ENCODE data around the gene NETO1.

Gene NETO1

GRCh38 chr18:72867746-72868584 is at the start of gene NETO1:
NETO1 (minus strand) TSS chr18:72867987; CDS start chr18:72867291, 696 bp downstream.
- DNase-seq (ENCODE audit: low read depth, low spot score): no peak

GRCh38 chr18:72910045-72910444 is 42.3 kb upstream of the NETO1 start:
- no peak for DNase-seq (ENCODE audit: low read depth, low spot score)

- no peak for DNase-seq (ENCODE audit: low read depth, low spot score)
These were observed 40.4 kb upstream of the NETO1 start for GRCh38 chr18:72908181-72908580.

GRCh38 chr18:72903033-72903432 is 35.2 kb upstream of the NETO1 start:
- no peak for DNase-seq (ENCODE audit: low read depth, low spot score)

- DNase-seq (ENCODE audit: low read depth, low spot score): no peak
These were observed 31.6 kb upstream of the NETO1 start for GRCh38 chr18:72899338-72899737.

GRCh38 chr18:72898870-72899269 is 31.1 kb upstream of the NETO1 start:
- no peak for DNase-seq (ENCODE audit: low read depth, low spot score)

GRCh38 chr18:72895548-72895947 is 27.8 kb upstream of the NETO1 start:
- DNase-seq (ENCODE audit: low read depth, low spot score): no peak

GRCh38 chr18:72878561-72878960 is 10.8 kb upstream of the NETO1 start:
- no peak for DNase-seq (ENCODE audit: low read depth, low spot score)

GRCh38 chr18:72878143-72878542 is 10.4 kb upstream of the NETO1 start:
- DNase-seq (ENCODE audit: low read depth, low spot score): no peak

GRCh38 chr18:72871091-72871490 is 3.3 kb upstream of the NETO1 start:
- no peak for DNase-seq (ENCODE audit: low read depth, low spot score)

GRCh38 chr18:72869226-72870185 is 1.7 kb upstream of the NETO1 start:
- no peak for DNase-seq (ENCODE audit: low read depth, low spot score)

- no peak for DNase-seq (ENCODE audit: low read depth, low spot score)
These were observed 918 bp upstream of the NETO1 start for GRCh38 chr18:72868585-72869225.

GRCh38 chr18:72866901-72867745 is 664 bp downstream of the NETO1 start:
- DNase-seq (ENCODE audit: low read depth, low spot score): no peak

- DNase-seq (ENCODE audit: low read depth, low spot score): no peak
These were observed 1.3 kb downstream of the NETO1 start for GRCh38 chr18:72866442-72866900.

GRCh38 chr18:72863754-72864153 is 4.0 kb downstream of the NETO1 start:
- DNase-seq (ENCODE audit: low read depth, low spot score): no peak

- DNase-seq (ENCODE audit: low read depth, low spot score): no peak
These were observed 8.7 kb downstream of the NETO1 start for GRCh38 chr18:72859088-72859487.

GRCh38 chr18:72849671-72850070 is 18.1 kb downstream of the NETO1 start:
- DNase-seq (ENCODE audit: low read depth, low spot score): no peak

- no peak for DNase-seq (ENCODE audit: low read depth, low spot score)
These were observed 19.1 kb downstream of the NETO1 start for GRCh38 chr18:72848503-72849237.

GRCh38 chr18:72847771-72848170 is 20.0 kb downstream of the NETO1 start:
- no peak for DNase-seq (ENCODE audit: low read depth, low spot score)
